Heart left ventricle (tissue), 13 donors: ENCODE data around the gene UPP1.

Source experiments
- POLR2A ChIP-seq, 2 donors: fragments of 450-650 bp; IDR thresholded peaks; one replicate each; pipeline ENCODE4 v1.6.1; 2017; ENCODE audit warnings: antibody characterized with exemption in 2 of 2, mild to moderate bottlenecking in 2 of 2, moderate library complexity in 2 of 2
- TF ChIP-seq, protein P1 (sequence below), 12 donors: fragments of 200-600 bp; sonication (generic) in 4 of 12; IDR thresholded peaks; one replicate each; pipeline versions ENCODE4 v1.5.0 to v1.8.0; 2018 to 2022; ENCODE audit warnings: antibody characterized with exemption in 12 of 12, mild to moderate bottlenecking in 5 of 12
- donor health status: ischemic (EF 13 %, LVEDD 7.1; RV severe dilation, severe dysfunction).
- donor health status: DM: no; HTN: yes; CAD: no.
- donor health status: DM: no; HTN: no; CAD: no.
- donor health status: ischemic (EF 25% LVEDD 6.9; RV normal size, moderate dysfunction).
- donor health status: ischemic (EF 25% LVEDD 5.7; RV mildly dilated, moderate dysfunction).
- donor health status: ischemic (EF 35%, LVEDD 5.7; RV mildly dilated, moderate dysfunction).
- donor health status: nonischemic (EF 11% LVEDD 7.7; RV severe dilation, severe dysfunction).
- donor health status: DM: yes; HTN: yes; CAD: no.
- donor health status: PGD.
- donor health status: ischemic (EF 29% LVEDD 5.4; RV normal size, mild dysfunction).
- donor health status: nonischemic (EF 23%, LVEDD 6.1; RV moderate dilation, normal function).

DNA sequence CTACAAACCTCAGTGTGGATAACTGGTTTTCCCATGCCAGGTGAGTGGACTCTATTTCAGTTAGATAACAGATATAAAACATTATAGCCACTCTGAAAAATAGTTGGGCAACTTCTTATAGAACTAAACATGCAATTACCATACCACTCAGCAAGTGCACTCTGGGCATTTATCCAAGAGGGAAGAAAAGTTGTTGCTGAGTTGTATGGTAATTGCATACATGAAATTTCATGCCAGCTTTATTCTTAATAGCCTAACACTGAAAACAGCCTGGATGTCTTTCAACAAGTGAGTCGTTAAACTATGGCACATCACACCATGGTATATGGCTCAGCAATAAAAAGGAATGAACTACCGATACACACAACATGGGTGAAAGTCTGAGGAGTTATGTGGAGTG lies 10.6 kb upstream of the UPP1 start:
- no peak for TF ChIP-seq POLR2A (IDR thresholded peaks at IDR 0.05)
- TF ChIP-seq, protein P1, sequence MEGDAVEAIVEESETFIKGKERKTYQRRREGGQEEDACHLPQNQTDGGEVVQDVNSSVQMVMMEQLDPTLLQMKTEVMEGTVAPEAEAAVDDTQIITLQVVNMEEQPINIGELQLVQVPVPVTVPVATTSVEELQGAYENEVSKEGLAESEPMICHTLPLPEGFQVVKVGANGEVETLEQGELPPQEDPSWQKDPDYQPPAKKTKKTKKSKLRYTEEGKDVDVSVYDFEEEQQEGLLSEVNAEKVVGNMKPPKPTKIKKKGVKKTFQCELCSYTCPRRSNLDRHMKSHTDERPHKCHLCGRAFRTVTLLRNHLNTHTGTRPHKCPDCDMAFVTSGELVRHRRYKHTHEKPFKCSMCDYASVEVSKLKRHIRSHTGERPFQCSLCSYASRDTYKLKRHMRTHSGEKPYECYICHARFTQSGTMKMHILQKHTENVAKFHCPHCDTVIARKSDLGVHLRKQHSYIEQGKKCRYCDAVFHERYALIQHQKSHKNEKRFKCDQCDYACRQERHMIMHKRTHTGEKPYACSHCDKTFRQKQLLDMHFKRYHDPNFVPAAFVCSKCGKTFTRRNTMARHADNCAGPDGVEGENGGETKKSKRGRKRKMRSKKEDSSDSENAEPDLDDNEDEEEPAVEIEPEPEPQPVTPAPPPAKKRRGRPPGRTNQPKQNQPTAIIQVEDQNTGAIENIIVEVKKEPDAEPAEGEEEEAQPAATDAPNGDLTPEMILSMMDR (IDR thresholded peaks at IDR 0.05) = no peak
